ENCODE results near the gene ALG9. TPM values are rescaled to one million over a fixed set of nuclear protein-coding genes. Genes with fewer than 3 reads are reported as not detected.

ALG9 gene
- total and polyA plus RNA-seq, 10 of the 15 experiments (the other 5 are each of a cell fraction or from before 2014, with no cell fraction given), result 10.8 to 41.6 (median 25.5) TPM

DNA sequence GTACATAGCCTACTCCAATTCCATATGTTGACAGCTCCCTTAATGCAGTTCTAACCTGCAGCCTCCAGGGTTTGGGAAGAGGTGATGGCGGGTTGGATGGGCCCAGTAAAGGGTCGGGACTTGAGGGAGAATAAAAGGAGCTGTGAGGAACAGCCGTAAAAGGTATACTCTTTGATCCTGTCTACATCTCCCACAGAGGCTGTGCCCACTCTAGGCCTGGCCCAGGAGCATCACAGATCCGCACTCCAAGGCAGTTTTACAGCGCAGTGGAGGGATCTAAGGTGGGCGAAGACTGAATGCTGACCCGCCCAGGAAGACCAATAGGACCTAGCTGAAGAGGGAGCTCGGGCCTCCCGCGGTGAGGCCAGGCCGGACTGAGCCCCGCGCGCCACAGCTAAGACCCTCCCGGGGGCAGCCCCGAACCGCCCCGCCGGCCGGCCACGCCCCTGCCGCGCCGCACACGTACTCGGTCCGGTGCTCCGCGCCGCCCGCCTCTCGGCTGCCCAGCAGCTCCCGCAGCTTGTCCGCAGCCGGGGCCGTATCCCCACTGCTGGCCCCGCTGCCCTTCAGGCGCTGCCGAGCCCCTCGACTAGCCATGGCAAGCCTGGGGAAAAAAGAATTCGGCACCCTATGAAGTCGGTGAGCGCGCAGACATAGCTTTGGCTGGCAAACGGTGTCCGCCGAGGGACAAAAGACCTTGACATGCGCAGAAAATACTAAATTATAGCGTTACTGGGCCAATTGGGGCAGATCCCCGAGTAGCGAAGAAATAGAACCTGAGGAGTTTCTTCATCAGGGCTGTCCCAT, at the start of gene ALG9 (continued):
- TF ChIP-seq ZBTB40 (IDR thresholded peaks at IDR 0.05; ENCODE audit: borderline replicate concordance) (no peak), TBL1XR1 (IDR thresholded peaks at IDR 0.05; ENCODE audit: low read depth, low read length) (no peak), POLR2A (IDR thresholded peaks at IDR 0.05; ENCODE audit: low read depth, low read length) (peak; percentile 81), RFX5 (IDR thresholded peaks at IDR 0.05; ENCODE audit: low read depth, low read length) (no peak), EGR1 (IDR thresholded peaks at IDR 0.05; ENCODE audit: borderline replicate concordance in 1 of 2, low read depth in 2 of 2, low read length in 2 of 2) (no peak), NFIC (IDR thresholded peaks at IDR 0.05; ENCODE audit: low read depth, low read length) (no peak), POU2F2 (IDR thresholded peaks at IDR 0.05; ENCODE audit: borderline replicate concordance, low read depth, low read length) (no peak), IKZF2 (IDR thresholded peaks at IDR 0.05) (peak in 1 of 2 experiments; percentile 42; a peak in 2 of 4 replicates), HCFC1 (IDR thresholded peaks at IDR 0.05; ENCODE audit: low read length) (peak; percentile 58), SIN3A (IDR thresholded peaks at IDR 0.05; ENCODE audit: low read depth, low read length) (0 out of 2 replicates have a peak, but pooled peaks have one; percentile 53), ATF7 (IDR thresholded peaks at IDR 0.05; ENCODE audit: low read depth) (no peak), PML (IDR thresholded peaks at IDR 0.05; ENCODE audit: low read length) (0 out of 2 replicates have a peak, but pooled peaks have one; percentile 48), ZSCAN29 (IDR thresholded peaks at IDR 0.05) (no peak), EED (IDR thresholded peaks at IDR 0.05; ENCODE audit: low read depth) (no peak; the same call in 1 of the 2 replicates)
- TF ChIP-seq, protein P1, sequence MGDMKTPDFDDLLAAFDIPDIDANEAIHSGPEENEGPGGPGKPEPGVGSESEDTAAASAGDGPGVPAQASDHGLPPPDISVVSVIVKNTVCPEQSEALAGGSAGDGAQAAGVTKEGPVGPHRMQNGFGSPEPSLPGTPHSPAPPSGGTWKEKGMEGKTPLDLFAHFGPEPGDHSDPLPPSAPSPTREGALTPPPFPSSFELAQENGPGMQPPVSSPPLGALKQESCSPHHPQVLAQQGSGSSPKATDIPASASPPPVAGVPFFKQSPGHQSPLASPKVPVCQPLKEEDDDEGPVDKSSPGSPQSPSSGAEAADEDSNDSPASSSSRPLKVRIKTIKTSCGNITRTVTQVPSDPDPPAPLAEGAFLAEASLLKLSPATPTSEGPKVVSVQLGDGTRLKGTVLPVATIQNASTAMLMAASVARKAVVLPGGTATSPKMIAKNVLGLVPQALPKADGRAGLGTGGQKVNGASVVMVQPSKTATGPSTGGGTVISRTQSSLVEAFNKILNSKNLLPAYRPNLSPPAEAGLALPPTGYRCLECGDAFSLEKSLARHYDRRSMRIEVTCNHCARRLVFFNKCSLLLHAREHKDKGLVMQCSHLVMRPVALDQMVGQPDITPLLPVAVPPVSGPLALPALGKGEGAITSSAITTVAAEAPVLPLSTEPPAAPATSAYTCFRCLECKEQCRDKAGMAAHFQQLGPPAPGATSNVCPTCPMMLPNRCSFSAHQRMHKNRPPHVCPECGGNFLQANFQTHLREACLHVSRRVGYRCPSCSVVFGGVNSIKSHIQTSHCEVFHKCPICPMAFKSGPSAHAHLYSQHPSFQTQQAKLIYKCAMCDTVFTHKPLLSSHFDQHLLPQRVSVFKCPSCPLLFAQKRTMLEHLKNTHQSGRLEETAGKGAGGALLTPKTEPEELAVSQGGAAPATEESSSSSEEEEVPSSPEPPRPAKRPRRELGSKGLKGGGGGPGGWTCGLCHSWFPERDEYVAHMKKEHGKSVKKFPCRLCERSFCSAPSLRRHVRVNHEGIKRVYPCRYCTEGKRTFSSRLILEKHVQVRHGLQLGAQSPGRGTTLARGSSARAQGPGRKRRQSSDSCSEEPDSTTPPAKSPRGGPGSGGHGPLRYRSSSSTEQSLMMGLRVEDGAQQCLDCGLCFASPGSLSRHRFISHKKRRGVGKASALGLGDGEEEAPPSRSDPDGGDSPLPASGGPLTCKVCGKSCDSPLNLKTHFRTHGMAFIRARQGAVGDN (IDR thresholded peaks at IDR 0.05), result peak; percentile 74; the same call in 1 of the 2 replicates
- TF ChIP-seq, protein P2, sequence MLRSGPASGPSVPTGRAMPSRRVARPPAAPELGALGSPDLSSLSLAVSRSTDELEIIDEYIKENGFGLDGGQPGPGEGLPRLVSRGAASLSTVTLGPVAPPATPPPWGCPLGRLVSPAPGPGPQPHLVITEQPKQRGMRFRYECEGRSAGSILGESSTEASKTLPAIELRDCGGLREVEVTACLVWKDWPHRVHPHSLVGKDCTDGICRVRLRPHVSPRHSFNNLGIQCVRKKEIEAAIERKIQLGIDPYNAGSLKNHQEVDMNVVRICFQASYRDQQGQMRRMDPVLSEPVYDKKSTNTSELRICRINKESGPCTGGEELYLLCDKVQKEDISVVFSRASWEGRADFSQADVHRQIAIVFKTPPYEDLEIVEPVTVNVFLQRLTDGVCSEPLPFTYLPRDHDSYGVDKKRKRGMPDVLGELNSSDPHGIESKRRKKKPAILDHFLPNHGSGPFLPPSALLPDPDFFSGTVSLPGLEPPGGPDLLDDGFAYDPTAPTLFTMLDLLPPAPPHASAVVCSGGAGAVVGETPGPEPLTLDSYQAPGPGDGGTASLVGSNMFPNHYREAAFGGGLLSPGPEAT (IDR thresholded peaks at IDR 0.05; ENCODE audit: low read depth), result peak; percentile 69
- TF ChIP-seq, protein P3, sequence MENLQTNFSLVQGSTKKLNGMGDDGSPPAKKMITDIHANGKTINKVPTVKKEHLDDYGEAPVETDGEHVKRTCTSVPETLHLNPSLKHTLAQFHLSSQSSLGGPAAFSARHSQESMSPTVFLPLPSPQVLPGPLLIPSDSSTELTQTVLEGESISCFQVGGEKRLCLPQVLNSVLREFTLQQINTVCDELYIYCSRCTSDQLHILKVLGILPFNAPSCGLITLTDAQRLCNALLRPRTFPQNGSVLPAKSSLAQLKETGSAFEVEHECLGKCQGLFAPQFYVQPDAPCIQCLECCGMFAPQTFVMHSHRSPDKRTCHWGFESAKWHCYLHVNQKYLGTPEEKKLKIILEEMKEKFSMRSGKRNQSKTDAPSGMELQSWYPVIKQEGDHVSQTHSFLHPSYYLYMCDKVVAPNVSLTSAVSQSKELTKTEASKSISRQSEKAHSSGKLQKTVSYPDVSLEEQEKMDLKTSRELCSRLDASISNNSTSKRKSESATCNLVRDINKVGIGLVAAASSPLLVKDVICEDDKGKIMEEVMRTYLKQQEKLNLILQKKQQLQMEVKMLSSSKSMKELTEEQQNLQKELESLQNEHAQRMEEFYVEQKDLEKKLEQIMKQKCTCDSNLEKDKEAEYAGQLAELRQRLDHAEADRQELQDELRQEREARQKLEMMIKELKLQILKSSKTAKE (IDR thresholded peaks at IDR 0.05; ENCODE audit: low read depth, poor library complexity, severe bottlenecking), result no peak

All from GM12878 (cell line).